GM18499 (cell line): Measurements from ENCODE around the gene MRTFA.
"Not testable (repeated sequence)": the region's sequence is repeated elsewhere in the genome, so short reads cannot be mapped to it uniquely, and the experiment has no call there.

Experiments
- ATAC-seq: cut with Tn5 transposase; IDR thresholded peaks from one replicate; pipeline ENCODE4 v1.9.1; 2021; ENCODE audit warnings: moderate number of reproducible peaks; ENCODE audit not compliant: insufficient read depth, unreplicated experiment

MRTFA gene

DNA sequence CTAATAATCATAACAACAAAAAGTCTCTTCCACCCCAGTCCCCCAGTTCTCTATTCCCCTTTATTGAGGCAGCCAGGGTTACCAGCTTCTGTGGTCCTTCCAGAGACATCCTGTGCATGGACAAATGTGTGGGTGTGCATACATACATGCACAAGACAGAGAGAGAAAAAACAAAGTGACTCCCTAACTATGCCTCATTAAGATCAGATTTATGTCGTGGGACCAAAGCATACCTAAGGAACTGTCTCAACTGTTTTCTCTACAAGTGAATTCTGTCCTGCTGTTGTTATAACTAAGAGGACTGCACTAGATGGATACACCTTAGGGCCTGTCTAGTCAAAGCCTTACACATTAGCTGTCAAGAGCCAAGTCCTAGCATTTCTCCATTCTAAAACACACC, 106.7 kb downstream of the MRTFA start:
- ATAC-seq = no peak

DNA sequence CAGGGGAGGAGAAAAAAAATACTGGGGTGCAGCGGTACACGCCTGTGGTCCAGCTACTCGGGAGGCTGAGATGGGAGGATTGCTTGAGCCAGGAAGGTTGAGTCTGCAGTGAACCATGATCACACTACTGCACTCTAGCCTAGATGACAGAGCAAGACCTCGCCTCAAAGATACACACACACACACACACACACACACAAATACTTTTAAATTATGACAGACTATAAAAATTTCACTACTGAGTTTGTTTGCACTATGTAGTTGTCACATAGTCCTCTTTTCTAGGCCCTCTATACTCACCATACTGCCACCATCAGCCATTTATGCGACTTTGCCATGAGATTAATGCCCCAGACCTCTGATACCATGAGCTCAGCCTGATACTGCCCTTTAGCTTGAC, 109.6 kb downstream of the MRTFA start:
- no peak for ATAC-seq

DNA sequence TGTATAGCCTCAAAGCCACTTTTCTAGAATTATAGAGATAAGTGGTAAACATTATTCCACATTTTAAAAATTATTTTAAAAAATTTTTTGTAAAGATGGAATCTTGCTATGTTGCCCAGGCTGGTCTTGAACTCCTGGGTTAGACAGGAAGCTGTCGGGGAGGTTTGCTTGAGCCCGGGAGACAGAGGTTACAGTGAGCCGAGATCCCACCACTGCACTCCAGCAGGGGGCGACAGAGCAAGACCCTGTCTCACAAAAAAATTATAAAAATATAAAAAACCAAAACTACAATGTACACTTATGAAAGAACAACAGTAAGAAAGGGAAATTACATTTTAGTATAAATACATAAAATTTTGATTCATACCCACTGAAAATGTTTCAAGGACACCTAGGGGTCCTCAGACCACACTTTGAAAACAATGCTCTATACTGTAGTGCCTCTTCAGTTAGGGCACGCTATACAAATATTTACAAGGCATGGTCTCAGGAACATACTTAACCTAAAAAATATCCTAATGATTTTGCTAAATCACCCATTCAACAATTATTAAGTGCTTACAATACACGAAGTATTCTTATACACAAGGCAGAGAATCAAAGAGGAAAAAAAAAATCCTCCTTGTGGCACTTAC, 111.2 kb downstream of the MRTFA start:
- ATAC-seq = no peak

DNA sequence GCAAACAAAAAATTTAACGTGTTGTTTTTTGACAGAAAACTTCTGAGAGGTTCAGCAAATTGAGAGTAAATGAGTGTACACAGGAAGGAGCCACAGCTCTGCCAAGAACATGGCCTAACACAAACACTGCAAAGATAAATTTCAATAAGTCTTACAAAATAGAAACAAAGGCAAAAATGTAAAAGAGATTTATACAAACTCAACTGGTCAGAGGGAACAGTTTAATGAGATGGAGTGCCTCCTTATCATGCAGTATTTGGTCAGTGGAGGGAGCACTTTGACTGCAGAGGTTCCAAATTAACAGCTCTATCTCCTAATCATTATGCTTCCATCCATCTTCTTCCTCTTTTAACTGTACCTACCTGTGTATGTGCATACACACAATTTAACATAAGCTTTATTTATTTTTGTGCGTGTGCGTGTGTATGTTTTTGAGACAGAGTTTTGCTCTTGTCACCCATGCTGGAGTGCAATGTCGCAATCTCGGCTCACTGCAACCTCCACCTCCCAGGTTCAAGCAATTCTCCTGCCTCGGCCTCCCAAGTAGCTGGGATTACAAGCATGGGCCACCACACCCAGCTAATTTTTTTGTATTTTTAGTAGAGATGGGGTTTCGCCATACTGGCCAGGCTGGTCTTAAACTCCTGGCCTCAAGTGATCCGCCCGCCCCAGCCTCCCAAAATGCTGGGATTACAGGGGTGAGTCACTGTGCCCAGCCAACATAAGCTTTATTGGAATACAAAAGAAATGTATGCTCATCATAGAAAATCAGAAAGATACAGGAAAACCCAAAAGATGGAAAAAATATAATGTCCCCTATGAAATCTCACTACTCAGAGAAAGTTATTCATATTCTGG, 111.9 kb downstream of the MRTFA start:
- no peak for ATAC-seq

DNA sequence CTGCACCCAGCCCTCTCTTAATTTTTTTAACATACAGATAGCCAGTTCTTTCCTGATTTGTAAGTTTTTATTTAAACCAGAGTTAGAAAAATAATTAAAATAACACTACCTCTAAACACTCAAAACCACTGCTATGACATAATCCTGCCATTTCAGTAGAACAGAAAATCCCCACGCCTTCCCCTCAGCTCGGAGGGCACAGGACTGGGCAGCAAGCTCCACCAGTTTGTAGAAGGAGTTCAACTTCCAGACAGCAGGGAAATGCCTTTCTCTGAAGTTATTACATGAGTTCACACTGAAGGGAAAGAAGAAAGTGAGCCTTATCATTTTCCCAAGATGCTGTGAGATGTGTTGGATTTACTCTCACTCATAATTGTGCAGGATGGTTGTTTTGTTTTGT, 114.4 kb downstream of the MRTFA start:
- ATAC-seq = no peak

DNA sequence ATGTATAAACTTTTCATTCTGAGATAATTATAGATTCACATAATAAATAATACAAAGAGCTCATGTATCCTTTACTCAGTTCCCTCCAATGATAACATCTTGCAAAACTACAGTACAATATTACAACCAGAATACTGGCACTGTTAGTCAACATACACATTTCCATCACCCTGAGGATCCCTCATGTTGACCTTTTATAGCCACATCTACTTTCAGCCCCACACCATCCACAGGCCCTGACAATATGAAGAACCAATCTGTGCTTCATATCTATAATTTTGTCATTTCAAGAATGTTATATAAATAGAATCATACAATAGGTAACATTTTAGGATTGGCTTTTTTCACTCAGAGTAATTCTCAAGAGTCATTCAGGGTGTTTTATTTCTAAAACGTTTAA, 115.5 kb downstream of the MRTFA start:
- ATAC-seq = no peak

DNA sequence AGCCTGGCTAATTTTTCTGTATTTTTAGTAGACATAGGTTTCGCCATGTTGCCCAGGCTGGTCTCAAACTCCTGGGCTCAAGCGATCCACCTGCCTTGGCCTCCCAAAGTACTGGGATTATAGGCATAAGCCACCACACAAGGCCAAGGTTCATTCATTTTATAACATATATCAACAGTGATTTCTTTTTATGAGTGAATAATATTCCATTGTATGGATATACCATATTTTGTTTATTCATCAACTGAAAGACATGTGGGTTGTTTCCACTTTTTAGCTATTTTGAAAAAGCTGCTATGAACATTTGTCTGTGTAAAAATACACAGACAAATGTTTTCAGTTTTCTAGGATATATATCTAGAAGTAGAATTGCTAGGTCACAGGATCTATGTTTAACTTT, 116.0 kb downstream of the MRTFA start:
- ATAC-seq = no peak

DNA sequence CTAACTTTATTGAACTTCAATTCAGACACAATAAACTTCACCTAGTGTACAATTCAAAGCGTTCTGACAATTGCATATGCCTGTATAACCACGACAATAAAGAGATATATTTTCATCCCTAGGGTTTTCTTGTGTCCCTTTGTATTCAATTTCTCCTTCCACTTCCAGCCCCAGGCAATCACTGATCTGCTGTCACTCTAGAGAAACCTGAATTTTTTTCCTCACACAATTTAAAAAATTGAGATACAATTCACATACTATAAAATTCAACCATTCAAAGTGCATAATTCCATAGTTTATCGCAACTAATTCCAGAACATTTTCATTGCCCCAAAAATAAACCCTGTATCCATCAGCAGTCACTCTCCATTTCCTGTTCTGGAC, 116.6 kb downstream of the MRTFA start:
- no peak for ATAC-seq

DNA sequence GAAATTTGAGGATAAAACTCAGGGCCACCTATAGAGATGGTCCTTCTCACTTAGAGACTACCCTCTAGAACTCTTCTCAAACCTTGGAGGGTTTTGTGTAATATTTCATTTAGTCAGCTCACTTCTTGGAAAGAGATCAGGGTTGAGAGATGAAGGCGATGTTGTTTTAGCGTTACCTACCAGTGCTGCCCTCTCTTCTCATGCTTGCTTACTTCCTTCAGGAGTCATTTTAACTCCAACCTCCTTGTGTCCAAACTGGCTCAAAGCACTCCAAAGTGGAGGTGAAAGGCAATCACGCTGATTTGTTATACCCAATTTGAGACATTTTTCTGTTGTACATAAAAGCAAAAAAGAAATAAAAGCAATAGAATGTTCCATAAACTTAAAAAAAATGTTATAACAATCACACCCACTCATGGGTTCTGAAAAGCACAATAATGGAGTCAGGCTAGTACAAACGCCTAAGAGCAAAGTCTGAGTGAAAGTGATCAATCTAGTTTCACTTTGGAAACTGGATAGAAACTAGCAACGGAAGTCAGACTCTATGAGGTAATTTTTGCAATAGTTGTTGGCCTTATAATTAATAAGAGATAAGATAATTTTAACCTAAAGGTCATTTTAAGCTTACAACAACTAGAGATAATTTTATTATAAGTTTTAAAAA, 117.1 kb downstream of the MRTFA start:
- no peak for ATAC-seq

DNA sequence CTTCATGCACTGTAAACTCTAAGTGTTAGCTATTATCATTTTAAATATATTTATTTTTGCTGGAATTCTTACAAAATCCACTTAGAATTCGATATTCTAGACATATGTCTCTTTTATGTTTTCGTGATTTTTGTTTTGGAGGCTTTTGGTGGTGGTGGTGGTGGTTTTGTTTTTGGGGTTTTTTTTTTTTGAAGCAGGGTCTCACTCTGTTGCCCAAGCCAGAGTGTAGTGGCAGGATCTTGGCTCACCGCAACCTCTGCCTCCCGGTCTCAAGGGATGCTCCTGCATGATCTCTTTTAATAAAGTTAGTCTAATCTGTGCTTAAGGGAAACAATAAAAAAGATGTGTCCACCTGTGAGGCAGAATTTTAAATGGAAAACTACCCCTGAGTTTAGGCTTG, 117.7 kb downstream of the MRTFA start:
- no peak for ATAC-seq

DNA sequence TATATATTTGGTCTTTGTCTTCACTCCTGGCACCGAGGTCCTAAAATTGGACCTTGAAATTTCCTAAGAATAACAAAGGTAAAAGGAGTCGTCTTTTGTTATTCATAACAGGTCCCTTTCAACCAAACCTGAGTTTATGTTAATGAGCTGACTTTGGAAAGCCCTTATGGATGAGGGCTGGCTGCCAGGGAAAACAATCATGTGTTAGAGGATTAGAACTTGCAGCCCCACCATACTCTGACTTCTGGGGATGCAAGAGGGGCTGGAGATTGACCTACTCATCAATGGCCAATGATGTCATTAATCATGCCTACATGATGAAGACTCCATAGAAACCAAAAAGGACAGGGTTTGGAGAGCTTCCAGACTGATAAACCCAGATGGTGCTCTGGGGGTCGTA, 118.9 kb downstream of the MRTFA start:
- ATAC-seq = no peak

DNA sequence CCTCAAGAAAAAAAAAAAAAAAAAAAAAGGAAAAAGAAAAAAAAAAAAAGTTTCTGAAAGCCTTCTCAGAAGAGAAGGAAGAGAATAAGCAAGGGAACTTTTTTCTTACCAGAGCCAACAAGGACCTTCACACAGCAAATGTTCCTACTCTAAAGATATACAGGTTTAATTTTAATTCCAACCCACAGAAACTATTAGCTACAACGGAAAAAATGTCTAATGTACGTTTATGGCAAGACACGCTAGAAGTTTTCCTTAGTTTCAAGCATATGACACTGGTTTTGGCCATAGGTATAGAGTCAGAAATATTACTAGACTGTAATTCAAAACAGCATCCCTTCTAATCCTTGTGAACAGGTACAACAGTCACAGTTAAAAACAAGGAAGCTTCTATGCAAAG, 120.1 kb downstream of the MRTFA start:
- ATAC-seq = no peak

DNA sequence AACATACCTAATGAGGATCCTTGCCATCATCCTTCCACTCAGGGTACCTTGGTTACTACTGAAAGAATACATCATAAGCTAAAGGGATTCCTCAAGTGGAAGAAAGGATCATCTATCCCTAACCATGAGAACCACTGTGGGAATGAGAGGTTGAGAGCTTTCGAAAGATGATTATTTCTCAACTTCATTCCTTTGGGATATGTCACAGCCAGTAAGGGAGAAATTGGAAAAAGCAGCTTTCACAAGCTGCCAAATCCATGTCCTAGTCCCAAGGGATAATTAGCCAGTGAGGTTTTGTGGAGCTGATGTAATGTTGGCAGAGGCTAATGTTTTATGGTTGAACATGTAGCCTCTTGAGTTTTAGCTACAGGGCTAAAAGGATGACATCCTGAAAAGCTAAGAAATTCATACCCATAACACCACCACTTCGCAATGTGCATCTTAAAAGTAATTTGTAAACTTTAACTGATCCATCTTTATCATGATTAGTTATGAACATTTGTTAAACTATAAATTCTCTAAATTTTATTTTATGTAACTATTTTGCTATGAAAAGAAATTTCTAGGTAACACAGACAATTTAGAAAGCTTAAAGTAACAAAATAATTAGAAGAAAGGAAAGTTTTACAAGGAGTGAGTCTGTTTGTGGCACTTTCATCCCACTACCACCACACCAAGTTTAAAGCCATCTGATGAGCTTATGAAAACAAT, 123.9 kb downstream of the MRTFA start:
- ATAC-seq = no peak

DNA sequence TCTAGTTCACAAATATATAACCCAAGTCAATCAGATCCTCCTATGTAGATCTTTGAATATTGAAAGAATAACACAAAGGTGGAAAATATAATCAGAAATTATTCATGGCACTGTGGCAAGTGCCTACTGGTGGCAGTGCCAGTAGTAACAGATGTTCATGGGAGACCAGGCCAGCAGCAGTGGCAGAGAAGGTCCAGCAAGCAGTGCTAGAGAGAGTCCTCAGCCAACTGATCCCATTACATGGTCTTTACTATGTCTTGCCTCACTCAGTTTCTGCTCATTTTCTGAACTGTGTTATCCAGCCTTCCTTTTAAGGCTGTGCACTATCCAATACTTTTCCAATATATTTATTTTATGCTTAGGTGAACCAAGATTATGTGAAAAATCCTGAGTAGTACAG, 124.9 kb downstream of the MRTFA start:
- ATAC-seq = no peak

DNA sequence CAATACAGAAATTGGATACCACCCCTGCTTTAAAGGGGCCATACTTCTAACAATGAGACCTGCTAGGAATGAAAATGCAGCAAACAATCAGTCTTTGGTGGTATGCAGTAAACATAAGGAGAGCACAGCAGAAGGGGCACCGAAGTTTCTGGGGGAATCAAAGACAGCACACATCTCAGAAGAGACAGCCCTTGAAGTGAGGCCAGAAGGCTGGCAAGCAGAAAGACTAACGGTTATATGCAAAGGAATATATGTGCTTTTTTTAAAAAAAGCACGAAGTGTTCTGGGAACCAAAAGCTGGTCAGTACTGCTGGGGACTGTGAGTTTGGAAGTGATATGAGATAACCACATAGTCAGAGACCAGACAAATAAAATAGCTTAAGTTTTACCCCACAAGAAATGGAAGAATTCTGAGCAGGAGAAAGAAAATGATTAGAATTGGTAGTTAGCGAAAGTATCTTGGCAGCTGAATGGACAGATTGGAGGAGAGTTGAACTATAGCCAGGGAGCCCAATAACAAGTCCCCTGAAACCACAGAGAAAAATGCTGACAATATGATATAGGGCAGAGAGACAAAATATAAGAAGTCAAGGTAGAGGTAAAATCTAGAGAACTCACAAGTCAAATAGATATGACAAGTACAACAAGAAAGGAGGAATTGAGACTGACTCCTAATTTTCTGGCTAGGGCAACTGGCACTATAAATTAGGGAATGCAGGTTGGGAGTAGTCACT, 125.7 kb downstream of the MRTFA start:
- no peak for ATAC-seq

DNA sequence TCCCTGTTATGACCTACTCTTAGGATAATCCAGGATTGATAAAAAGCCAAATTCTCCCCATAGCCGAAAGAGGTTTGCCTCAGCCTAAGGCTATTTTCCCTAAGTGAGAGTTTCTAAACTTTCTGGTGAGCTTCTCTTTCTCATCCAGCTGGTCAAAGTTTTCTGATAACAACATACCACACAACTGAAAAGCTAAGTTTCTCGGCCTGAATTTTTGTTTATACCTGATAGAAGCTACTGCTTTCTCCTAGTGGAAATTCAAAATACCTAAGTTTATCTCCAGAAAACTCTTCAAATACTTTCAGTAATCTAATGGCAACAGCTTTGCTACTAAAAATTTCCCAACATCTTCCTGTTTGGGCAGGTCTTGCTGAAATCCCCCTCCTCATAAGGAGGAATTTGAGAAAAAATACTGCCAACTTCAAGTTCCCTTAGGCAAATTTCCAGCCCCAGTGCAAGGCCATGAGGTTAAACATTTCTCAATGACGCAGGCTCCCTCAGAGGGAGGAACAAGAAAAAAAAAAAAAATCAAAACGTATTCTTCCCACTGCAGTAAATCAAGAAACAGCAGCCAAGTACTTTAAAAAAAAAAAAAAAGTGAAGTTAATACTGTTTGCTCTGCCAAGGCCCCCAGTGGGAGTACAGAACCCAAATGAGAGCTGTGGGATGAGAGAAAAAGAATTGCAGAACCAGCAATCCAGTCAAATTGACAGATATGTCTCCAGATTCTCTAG, 127.0 kb downstream of the MRTFA start:
- ATAC-seq = no peak

DNA sequence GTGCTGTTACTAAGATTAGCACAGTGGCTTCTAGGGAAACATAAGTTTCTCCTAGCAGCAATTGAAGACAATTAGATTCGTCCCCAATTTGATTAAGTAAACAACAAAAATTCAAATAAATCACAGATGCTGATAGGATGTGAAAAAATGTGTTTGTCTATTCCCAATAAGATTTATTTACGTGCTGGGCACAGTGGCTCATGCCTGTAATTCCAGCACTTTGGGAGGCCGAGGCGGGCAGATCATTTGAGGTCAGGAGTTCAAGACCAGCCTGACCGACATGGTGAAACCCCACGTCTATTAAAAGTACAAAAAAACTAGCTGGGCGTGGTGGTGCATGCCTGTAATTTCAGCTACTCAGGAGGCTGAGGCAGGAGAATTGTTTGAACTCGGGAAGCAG, 128.5 kb downstream of the MRTFA start:
- not testable (repeated sequence) for ATAC-seq

DNA sequence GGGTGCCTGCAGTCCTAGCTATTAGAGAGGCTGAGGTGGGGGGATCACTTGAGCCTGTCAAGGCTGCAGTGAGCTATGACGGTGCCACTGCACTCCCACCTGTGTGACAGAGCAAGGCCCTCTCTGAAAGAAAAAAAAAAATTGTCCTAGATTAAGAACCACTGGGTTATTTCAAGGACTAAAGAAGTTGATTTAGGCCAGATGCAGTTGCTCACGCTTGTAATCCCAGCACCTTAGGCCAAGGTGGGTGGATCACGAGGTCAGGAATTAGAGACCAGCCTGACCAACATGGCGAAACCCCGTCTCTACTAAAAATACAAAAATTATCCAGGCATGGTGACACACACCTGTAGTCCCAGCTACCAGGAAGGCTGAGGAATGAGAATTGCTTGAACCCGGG, 129.0 kb downstream of the MRTFA start:
- ATAC-seq = no peak

DNA sequence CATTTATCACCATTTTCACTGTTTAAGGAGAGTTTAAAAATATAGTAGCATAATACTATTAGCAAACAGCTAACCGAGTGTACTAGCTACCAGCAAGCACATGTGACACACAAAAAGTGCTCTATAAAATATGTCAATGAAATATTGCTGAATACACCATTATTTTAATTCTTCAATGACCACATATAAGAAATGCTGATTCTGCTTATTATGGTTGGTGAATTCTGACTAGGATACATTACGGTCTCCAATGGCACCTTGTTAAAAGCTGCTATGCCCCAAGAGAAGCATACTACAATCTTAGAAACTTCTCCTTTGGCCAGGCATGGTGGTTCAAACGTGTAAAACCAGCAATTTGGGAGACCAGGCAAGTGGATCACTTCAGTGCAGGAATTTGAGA, 129.8 kb downstream of the MRTFA start:
- ATAC-seq = no peak
